DOHH2 (cell line): ENCODE data around the gene HID1.

Experiments used
- EZH2phosphoT487 ChIP-seq: fragments of 200-600 bp; sonication (generic); IDR thresholded peaks from 2 replicates; pipeline ENCODE4 v1.6.1; 2017; ENCODE audit warnings: borderline replicate concordance, mild to moderate bottlenecking, antibody characterized with exemption, low read length, moderate library complexity, mixed read lengths
- TF ChIP-seq, protein P1 (sequence below): fragments of 200-600 bp; sonication (generic); IDR thresholded peaks from one replicate; pipeline ENCODE4 v1.5.1; 2014; ENCODE audit warnings: antibody characterized with exemption, mild to moderate bottlenecking, low read depth, low read length; ENCODE audit not compliant: poor library complexity, severe bottlenecking

- TF ChIP-seq, protein P1, sequence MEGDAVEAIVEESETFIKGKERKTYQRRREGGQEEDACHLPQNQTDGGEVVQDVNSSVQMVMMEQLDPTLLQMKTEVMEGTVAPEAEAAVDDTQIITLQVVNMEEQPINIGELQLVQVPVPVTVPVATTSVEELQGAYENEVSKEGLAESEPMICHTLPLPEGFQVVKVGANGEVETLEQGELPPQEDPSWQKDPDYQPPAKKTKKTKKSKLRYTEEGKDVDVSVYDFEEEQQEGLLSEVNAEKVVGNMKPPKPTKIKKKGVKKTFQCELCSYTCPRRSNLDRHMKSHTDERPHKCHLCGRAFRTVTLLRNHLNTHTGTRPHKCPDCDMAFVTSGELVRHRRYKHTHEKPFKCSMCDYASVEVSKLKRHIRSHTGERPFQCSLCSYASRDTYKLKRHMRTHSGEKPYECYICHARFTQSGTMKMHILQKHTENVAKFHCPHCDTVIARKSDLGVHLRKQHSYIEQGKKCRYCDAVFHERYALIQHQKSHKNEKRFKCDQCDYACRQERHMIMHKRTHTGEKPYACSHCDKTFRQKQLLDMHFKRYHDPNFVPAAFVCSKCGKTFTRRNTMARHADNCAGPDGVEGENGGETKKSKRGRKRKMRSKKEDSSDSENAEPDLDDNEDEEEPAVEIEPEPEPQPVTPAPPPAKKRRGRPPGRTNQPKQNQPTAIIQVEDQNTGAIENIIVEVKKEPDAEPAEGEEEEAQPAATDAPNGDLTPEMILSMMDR: no peak
- TF ChIP-seq EZH2phosphoT487: no peak
These were observed 40.6 kb upstream of the HID1 start for GRCh38 chr17:75013092-75013559.
